IPS DF 19.7 (cell line): ENCODE data around the gene NOP56.

Experiments
- DNase-seq: peaks from one replicate; pipeline ENCODE4 v3.0.0-alpha.2; 2013; ENCODE audit warnings: low read depth, low spot score

The NOP56 gene

DNA sequence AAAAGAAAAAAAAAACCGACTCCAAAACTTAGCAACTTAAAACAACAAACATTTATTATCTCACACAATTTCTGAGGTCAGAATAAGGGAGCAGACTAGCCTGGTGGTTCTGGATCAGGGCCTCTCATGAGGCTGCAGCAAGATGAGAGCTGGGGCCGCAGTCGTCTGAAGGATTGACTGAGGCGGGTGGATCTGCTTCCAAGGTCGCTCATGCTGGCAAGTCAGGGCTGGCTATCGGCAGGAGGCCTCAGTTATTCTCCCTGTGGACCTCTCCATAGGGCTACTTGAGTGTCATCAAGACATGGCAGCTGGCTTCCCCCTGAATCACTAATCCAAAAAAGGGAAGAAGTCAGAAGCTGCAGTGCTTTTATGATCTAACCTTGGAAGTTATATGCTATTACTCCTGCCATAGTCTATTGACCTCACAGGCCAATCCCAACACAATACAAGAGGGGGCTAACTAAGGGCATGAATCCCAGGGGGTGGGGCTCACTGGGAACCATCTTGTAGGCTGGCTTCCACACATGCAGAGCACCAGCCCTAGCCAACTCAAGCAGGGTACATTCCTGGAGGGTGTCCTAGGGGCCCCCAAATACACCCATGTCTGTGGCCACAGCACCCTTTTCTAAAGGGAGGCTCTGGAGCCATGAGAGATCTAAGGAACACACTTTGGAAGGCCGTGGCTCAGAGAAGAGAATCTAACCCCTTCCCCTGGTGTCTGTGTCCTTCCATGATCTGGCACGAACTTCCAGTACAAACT is 51.5 kb downstream of the NOP56 start:
- no peak for DNase-seq

DNA sequence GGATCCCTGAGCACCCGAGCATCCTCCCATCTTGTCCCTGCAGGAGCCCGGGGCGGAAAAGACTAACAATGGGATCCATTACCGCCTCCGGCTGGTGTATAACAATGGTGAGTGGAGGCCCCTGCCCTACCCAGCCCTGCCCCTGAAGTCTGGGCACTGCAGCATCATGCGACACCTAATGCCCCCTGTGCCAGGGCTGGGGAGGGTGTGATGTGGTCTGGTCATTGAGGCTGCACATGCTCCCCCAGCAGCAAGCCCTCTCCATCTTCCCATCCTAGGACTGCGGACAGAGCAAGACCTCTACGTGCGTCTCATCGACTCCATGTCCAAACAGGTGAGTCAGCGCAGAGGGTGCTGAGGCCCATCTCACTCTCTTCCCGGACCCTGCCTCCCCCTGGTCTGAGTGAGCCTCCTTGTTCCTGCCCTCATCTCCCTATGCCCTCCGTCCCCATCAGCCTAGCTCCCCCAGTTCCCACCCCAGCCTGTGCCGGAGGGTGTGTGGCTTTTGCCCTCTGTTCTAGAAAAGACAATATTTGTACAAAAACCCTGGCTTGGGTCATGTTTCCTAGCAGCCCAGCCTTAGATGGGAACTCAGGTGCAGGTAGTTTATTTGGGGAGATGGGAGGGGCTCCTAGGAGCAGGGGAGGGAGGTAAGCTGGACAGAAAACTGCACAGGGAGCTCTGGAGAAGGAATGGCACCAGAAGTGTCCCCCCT is 53.7 kb downstream of the NOP56 start:
- DNase-seq = no peak

DNA sequence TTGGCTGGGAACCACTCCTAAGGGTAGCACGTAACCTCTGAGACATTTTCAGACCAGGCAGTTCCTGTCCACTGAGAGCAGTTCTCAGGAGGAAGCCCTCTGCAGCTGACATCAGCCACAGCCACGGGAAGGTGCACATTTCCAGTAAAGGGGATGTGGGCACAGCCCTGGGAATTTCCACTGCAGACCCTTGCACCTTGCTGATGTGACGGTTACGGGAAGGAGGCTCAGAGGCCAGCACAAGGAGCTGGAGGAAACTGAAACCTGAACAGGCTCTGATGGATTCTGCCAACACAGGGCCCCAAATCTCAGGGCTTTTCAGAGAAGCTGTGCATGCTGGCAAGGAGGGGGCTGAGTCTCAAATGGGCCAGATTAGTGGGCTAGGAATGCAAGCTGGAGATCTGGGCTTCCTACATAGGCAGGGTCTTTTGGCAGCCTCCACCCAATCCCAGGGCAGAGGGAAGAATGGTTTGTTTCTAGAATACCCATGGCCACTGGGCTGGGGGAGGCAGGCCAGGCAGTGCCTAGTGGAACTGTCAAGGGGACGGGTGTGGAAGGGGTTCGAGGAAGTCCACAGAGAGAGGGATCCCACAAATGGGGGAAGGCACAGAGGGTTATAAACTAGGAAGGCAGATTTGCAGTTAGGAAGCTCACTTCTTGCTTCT is 54.4 kb downstream of the NOP56 start:
- no peak for DNase-seq

DNA sequence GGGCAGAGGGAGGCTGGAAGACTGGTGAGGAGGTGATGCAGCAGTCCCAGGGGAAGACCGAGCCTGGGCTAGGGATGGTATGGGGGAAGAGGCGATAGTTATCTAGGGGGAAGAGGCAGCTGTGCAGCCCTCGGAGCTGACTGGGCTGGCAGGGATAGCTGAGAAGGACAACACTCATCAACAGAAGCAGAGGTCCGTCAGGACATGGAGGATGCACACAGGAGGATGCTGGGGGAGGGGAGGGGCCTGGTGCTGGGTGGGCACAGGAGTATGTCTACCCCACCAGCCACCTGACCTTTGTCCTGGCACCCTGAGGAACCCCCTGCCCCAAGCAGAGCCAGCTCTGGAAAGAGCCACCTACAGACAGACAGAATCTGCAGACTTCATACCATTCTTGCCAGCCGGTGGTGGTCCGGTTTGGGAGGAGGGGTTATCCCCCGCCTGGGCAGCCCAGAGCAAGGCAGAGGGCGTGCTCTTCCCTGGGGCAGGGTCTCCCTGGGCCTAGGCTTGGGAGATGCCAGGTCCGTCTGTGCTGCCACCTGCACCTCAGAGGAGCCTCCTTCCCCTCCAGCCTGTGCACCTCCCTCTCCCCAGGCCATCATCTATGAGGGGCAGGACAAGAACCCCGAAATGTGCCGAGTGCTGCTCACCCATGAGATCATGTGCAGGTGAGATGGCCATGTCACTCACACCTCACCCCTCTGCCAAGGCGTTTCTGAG is 55.1 kb downstream of the NOP56 start:
- DNase-seq = no peak
